HL-60 (cell line): ENCODE data around the gene COL18A1.

ENCODE experiments used
- DNase-seq, 2 experiments: peaks; one replicate each; pipeline ENCODE4 v3.0.0-alpha.2; 2010 to 2020; ENCODE audit warnings: low read depth in 1 of 2, low spot score in 1 of 2
- H3K27ac ChIP-seq: fragments of 250-450 bp; sonication (Bioruptor Pico); replicated peaks from 2 replicates; pipeline ENCODE4 v1.5.1; 2020; ENCODE audit warnings: mild to moderate bottlenecking, moderate library complexity
- H3K27me3 ChIP-seq: fragments of 250-450 bp; sonication (Bioruptor Pico); 2 replicates; pipeline ENCODE4 v1.5.1; 2021; ENCODE audit warnings: mild to moderate bottlenecking, moderate library complexity; ENCODE audit not compliant: insufficient read depth, poor library complexity, severe bottlenecking
- H3K4me3 ChIP-seq: replicated peaks from 2 replicates; pipeline ENCODE4 v1.5.1; 2011; ENCODE audit warnings: mild to moderate bottlenecking, control low read depth, low read length; ENCODE audit not compliant: insufficient read depth
- CTCF ChIP-seq: IDR thresholded peaks from one replicate; pipeline ENCODE4 v1.5.1; 2011; ENCODE audit warnings: low read length, control low read depth, inconsistent platforms; ENCODE audit not compliant: insufficient read depth
- GABPA ChIP-seq: IDR thresholded peaks from 2 replicates; pipeline ENCODE4 v1.6.1; 2012; ENCODE audit warnings: low read depth
- POLR2AphosphoS5 ChIP-seq: IDR thresholded peaks from 2 replicates; pipeline ENCODE4 v1.6.1; 2012; ENCODE audit warnings: low read depth
- REST ChIP-seq: IDR thresholded peaks from 2 replicates; pipeline ENCODE4 v1.6.1; 2012; ENCODE audit warnings: low read depth; ENCODE audit not compliant: insufficient replicate concordance
- SPI1 ChIP-seq: IDR thresholded peaks from 2 replicates; pipeline ENCODE4 v1.6.1; 2012; ENCODE audit warnings: low read depth, mild to moderate bottlenecking, borderline replicate concordance

The COL18A1 gene

GRCh38 chr21:45457832-45458172, 52.8 kb downstream of the COL18A1 start:
- no peak for DNase-seq
- H3K4me3 ChIP-seq = no peak overlapping the region
- TF ChIP-seq CTCF = no peak
- no peak for TF ChIP-seq GABPA
- no peak for TF ChIP-seq SPI1
- no peak for TF ChIP-seq POLR2AphosphoS5
- TF ChIP-seq REST = no peak
- H3K27ac ChIP-seq = no peak overlapping the region
- H3K27me3 ChIP-seq = peaks cover 19% of the 10 kb centered on the region

GRCh38 chr21:45458281-45459170, 53.6 kb downstream of the COL18A1 start:
- Histone ChIP-seq H3K27ac (no peak overlapping the region), H3K27me3 (peaks cover 19% of the 10 kb centered on the region), H3K4me3 (no peak overlapping the region)
- TF ChIP-seq POLR2AphosphoS5 (no peak), CTCF (no peak), REST (no peak), GABPA (no peak), SPI1 (no peak)
- no peak for DNase-seq

GRCh38 chr21:45459171-45460010, 54.4 kb downstream of the COL18A1 start:
- H3K27me3 ChIP-seq = peaks cover 20% of the 10 kb centered on the region
- no peak for TF ChIP-seq SPI1
- H3K4me3 ChIP-seq = no peak overlapping the region
- DNase-seq = no peak
- H3K27ac ChIP-seq = no peak overlapping the region

- TF ChIP-seq REST (no peak), SPI1 (no peak), CTCF (no peak), GABPA (no peak), POLR2AphosphoS5 (no peak)
- no peak overlapping the region for H3K27ac ChIP-seq
- DNase-seq = no peak
- no peak overlapping the region for H3K4me3 ChIP-seq
- peaks cover 16% of the 10 kb centered on the region for H3K27me3 ChIP-seq
Observed at GRCh38 chr21:45460011-45460565, 55.1 kb downstream of the COL18A1 start.
